ENCODE data around the gene MARCKSL1. TPM values are rescaled to one million over a fixed set of nuclear protein-coding genes. Genes with fewer than 3 reads are reported as not detected.

Gene MARCKSL1
- total RNA-seq, 6 donors from 2014 or later, result 1.0 to 56.9 (median 9.4) TPM

GRCh38 chr1:32345289-32345827 is 9.3 kb upstream of the MARCKSL1 start:
- TF ChIP-seq EP300 (IDR thresholded peaks at IDR 0.05), result no peak
- TF ChIP-seq POLR2AphosphoS5 (IDR thresholded peaks at IDR 0.05), result no peak
- TF ChIP-seq POLR2A (IDR thresholded peaks at IDR 0.05), result no peak
- no peak for TF ChIP-seq CTCF (IDR thresholded peaks at IDR 0.05)
- Histone ChIP-seq H3K36me3 (no peaks in the 10 kb centered on the region), H3K4me1 (peaks cover 26 to 45% (median 41%) of the 10 kb centered on the region in 4 donors), H3K27me3 (no peaks in the 10 kb centered on the region), H3K4me3 (no peak overlapping the region), H3K9me3 (no peaks in the 10 kb centered on the region), H3K27ac (peak overlapping the region in 2 of 4 donors; percentile 14 to 37)
- WGBS, 2 donors, result 16 to 21% methylated on average over 8 of the region's 8 CpGs
- ATAC-seq (ENCODE audit: low FRiP score in 2 of 2), result no peak
- DNase-seq, result peak in 1 of 2 donors; percentile 65

GRCh38 chr1:32342704-32343103 is 6.7 kb upstream of the MARCKSL1 start:
- peak overlapping the region in 1 of 4 donors; percentile 43 for H3K27ac ChIP-seq

GRCh38 chr1:32341971-32342370 is 5.9 kb upstream of the MARCKSL1 start:
- no peaks in the 10 kb centered on the region for H3K27me3 ChIP-seq
- TF ChIP-seq POLR2A (IDR thresholded peaks at IDR 0.05) (no peak), EP300 (IDR thresholded peaks at IDR 0.05) (no peak), POLR2AphosphoS5 (IDR thresholded peaks at IDR 0.05) (no peak), CTCF (IDR thresholded peaks at IDR 0.05) (no peak)
- peak overlapping the region in 2 of 4 donors; percentile 27 to 43 for H3K27ac ChIP-seq
- no peaks in the 10 kb centered on the region for H3K36me3 ChIP-seq
- 60 to 63% methylated on average over 5 of the region's 5 CpGs for WGBS, 2 donors
- H3K4me3 ChIP-seq, result no peak overlapping the region
- H3K9me3 ChIP-seq, result no peaks in the 10 kb centered on the region
- DNase-seq, result no peak
- peaks cover 21 to 46% (median 38%) of the 10 kb centered on the region in 4 donors for H3K4me1 ChIP-seq
- no peak for ATAC-seq (ENCODE audit: low FRiP score in 2 of 2)

More at GRCh38 chr1:32342704-32343103, 6.7 kb upstream of the MARCKSL1 start:
- 93 to 95% methylated on average over 10 of the region's 10 CpGs for WGBS, 2 donors
- H3K27me3 ChIP-seq, result no peaks in the 10 kb centered on the region
- H3K4me3 ChIP-seq, result no peak overlapping the region
- TF ChIP-seq EP300 (IDR thresholded peaks at IDR 0.05) (no peak), POLR2AphosphoS5 (IDR thresholded peaks at IDR 0.05) (no peak), POLR2A (IDR thresholded peaks at IDR 0.05) (no peak), CTCF (IDR thresholded peaks at IDR 0.05) (no peak)
- ATAC-seq (ENCODE audit: low FRiP score in 2 of 2), result no peak
- peaks cover 16 to 39% (median 31%) of the 10 kb centered on the region in 4 donors for H3K4me1 ChIP-seq
- no peak for DNase-seq
- no peaks in the 10 kb centered on the region for H3K36me3 ChIP-seq
- H3K9me3 ChIP-seq, result no peaks in the 10 kb centered on the region

GRCh38 chr1:32341186-32341757 is 5.2 kb upstream of the MARCKSL1 start:
- WGBS, 2 donors, result 91 to 99% methylated on average over 9 to 11 of the region's 11 CpGs
- H3K9me3 ChIP-seq, result no peaks in the 10 kb centered on the region
- no peak for TF ChIP-seq POLR2A (IDR thresholded peaks at IDR 0.05)
- no peak for TF ChIP-seq EP300 (IDR thresholded peaks at IDR 0.05)
- no peak for TF ChIP-seq POLR2AphosphoS5 (IDR thresholded peaks at IDR 0.05)
- TF ChIP-seq CTCF (IDR thresholded peaks at IDR 0.05), result no peak
- no peaks in the 10 kb centered on the region for H3K27me3 ChIP-seq
- H3K4me3 ChIP-seq, result no peak overlapping the region
- no peak for ATAC-seq (ENCODE audit: low FRiP score in 2 of 2)
- no peak overlapping the region for H3K27ac ChIP-seq
- DNase-seq, result no peak
- H3K36me3 ChIP-seq, result no peaks in the 10 kb centered on the region
- H3K4me1 ChIP-seq, result peaks cover 28 to 50% (median 45%) of the 10 kb centered on the region in 4 donors

Measured in upper lobe of left lung (tissue), 6 donors.